ENCODE measurements around the gene ANKRD66. TPM values are rescaled to one million over a fixed set of nuclear protein-coding genes. Genes with fewer than 3 reads are reported as not detected.

ANKRD66 gene
- total RNA-seq, 1 experiment from 2014 or later = not detected

DNA sequence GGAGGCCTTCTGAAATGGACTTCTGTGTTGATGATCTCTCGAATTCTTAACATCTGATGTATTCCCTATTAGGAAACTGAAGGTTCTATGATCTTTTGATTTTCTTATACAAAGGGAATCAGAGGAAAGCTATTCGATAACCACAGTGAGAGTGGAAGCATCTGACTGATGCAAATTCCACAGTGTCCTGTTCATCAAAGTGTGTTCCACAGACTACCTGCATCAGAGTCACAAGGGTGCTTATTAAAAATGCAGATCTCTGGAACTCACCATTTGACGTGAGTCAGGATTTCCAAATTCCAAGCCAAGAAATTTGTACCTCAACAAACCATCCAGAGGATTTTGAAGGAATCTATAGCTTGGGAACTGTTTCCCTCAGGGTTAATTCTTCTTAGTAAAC lies 42.1 kb downstream of the ANKRD66 start:
- H3K9me3 ChIP-seq (ENCODE audit: control insufficient read depth in 1 of 2, insufficient read depth in 1 of 2, low read depth in 1 of 2, low read length in 2 of 2) = no peaks in the 10 kb centered on the region
- intact Hi-C loops (cut with micrococcal nuclease) = no loop called here
- H3K36me3 ChIP-seq (ENCODE audit: control insufficient read depth in 1 of 2, insufficient read depth in 2 of 2, low read length in 2 of 2) = no peaks in the 10 kb centered on the region
- ATAC-seq (no peak), DNase-seq (ENCODE audit: low read depth, low spot score) (no peak)
- H3K4me2 ChIP-seq (ENCODE audit: low read length) = no peak overlapping the region
- H3K4me1 ChIP-seq (ENCODE audit: control insufficient read depth in 1 of 2, insufficient read depth in 2 of 2, low read length in 2 of 2) = no peaks in the 10 kb centered on the region
- no peak overlapping the region for H2AFZ ChIP-seq (ENCODE audit: low read depth, low read length, poor library complexity, severe bottlenecking)
- no peaks in the 10 kb centered on the region for H4K20me1 ChIP-seq (ENCODE audit: insufficient read depth)
- no peak overlapping the region for H3K27ac ChIP-seq (ENCODE audit: low read depth, low read length)
- no TSS peak for BruUV-seq (replicated peaks)
- H3K27me3 ChIP-seq (ENCODE audit: insufficient read depth, low read length) = no peaks in the 10 kb centered on the region
- RAD21 ChIA-PET (ENCODE audit: low non-redundant PET in 1 of 2, low total read pairs in 2 of 2, uncharacterized antibody in 2 of 2, unreplicated experiment in 2 of 2) = no interaction called here
- POLR2A ChIA-PET = no interaction called here
- TF ChIP-seq SP1 (IDR thresholded peaks at IDR 0.05; ENCODE audit: low read depth) (no peak), JUND (IDR thresholded peaks at IDR 0.05) (no peak), SIN3A (IDR thresholded peaks at IDR 0.05; ENCODE audit: low read depth) (no peak), ZBTB33 (IDR thresholded peaks at IDR 0.05; ENCODE audit: extremely low read depth, insufficient replicate concordance, low read length) (no peak)
- no peak overlapping the region for H3K9ac ChIP-seq (ENCODE audit: low read length)
- no peak overlapping the region for H3K4me3 ChIP-seq (replicated peaks in 1 of 2; ENCODE audit: low read depth in 1 of 2, low read length in 2 of 2)
- no peaks in the 10 kb centered on the region for H3K9me2 ChIP-seq (ENCODE audit: insufficient read depth)
- H3K79me2 ChIP-seq (ENCODE audit: insufficient read depth, low read length) = no peaks in the 10 kb centered on the region
- CTCF ChIA-PET = no interaction called here

GRCh38 chr6:46789434-46790354 lies 43.0 kb downstream of the ANKRD66 start:
- H3K27me3 ChIP-seq (ENCODE audit: insufficient read depth, low read length) = no peaks in the 10 kb centered on the region
- no peak overlapping the region for H3K4me2 ChIP-seq (ENCODE audit: low read length)
- ATAC-seq (no peak), DNase-seq (ENCODE audit: low read depth, low spot score) (no peak)
- no TSS peak for BruUV-seq (replicated peaks)
- H2AFZ ChIP-seq (ENCODE audit: low read depth, low read length, poor library complexity, severe bottlenecking) = no peak overlapping the region
- H3K9ac ChIP-seq (ENCODE audit: low read length) = no peak overlapping the region
- ChIA-PET CTCF (no interaction called here), POLR2A (no interaction called here), RAD21 (ENCODE audit: low non-redundant PET in 1 of 2, low total read pairs in 2 of 2, uncharacterized antibody in 2 of 2, unreplicated experiment in 2 of 2) (no interaction called here)
- no peaks in the 10 kb centered on the region for H3K36me3 ChIP-seq (ENCODE audit: control insufficient read depth in 1 of 2, insufficient read depth in 2 of 2, low read length in 2 of 2)
- no peaks in the 10 kb centered on the region for H3K9me3 ChIP-seq (ENCODE audit: control insufficient read depth in 1 of 2, insufficient read depth in 1 of 2, low read depth in 1 of 2, low read length in 2 of 2)
- H3K4me3 ChIP-seq (replicated peaks in 1 of 2; ENCODE audit: low read depth in 1 of 2, low read length in 2 of 2) = no peak overlapping the region
- no peaks in the 10 kb centered on the region for H3K9me2 ChIP-seq (ENCODE audit: insufficient read depth)
- no peaks in the 10 kb centered on the region for H3K79me2 ChIP-seq (ENCODE audit: insufficient read depth, low read length)
- TF ChIP-seq JUND (IDR thresholded peaks at IDR 0.05) (no peak), TCF7L2 (IDR thresholded peaks at IDR 0.05; ENCODE audit: borderline replicate concordance, extremely low read depth, insufficient read depth, insufficient read length) (no peak), ZBTB33 (IDR thresholded peaks at IDR 0.05; ENCODE audit: extremely low read depth, insufficient replicate concordance, low read length) (no peak), POLR2AphosphoS5 (IDR thresholded peaks at IDR 0.05; ENCODE audit: low read depth, low read length) (no peak), RAD21 (IDR thresholded peaks at IDR 0.05; ENCODE audit: low read depth) (no peak), EZH2phosphoT487 (IDR thresholded peaks at IDR 0.05; ENCODE audit: borderline replicate concordance) (no peak), SRF (IDR thresholded peaks at IDR 0.05; ENCODE audit: low read depth) (no peak)
- TF ChIP-seq, protein P1, sequence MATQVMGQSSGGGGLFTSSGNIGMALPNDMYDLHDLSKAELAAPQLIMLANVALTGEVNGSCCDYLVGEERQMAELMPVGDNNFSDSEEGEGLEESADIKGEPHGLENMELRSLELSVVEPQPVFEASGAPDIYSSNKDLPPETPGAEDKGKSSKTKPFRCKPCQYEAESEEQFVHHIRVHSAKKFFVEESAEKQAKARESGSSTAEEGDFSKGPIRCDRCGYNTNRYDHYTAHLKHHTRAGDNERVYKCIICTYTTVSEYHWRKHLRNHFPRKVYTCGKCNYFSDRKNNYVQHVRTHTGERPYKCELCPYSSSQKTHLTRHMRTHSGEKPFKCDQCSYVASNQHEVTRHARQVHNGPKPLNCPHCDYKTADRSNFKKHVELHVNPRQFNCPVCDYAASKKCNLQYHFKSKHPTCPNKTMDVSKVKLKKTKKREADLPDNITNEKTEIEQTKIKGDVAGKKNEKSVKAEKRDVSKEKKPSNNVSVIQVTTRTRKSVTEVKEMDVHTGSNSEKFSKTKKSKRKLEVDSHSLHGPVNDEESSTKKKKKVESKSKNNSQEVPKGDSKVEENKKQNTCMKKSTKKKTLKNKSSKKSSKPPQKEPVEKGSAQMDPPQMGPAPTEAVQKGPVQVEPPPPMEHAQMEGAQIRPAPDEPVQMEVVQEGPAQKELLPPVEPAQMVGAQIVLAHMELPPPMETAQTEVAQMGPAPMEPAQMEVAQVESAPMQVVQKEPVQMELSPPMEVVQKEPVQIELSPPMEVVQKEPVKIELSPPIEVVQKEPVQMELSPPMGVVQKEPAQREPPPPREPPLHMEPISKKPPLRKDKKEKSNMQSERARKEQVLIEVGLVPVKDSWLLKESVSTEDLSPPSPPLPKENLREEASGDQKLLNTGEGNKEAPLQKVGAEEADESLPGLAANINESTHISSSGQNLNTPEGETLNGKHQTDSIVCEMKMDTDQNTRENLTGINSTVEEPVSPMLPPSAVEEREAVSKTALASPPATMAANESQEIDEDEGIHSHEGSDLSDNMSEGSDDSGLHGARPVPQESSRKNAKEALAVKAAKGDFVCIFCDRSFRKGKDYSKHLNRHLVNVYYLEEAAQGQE (IDR thresholded peaks at IDR 0.05; ENCODE audit: low read depth) = no peak
- intact Hi-C loops (cut with micrococcal nuclease) = no loop called here
- no peaks in the 10 kb centered on the region for H3K4me1 ChIP-seq (ENCODE audit: control insufficient read depth in 1 of 2, insufficient read depth in 2 of 2, low read length in 2 of 2)
- H3K27ac ChIP-seq (ENCODE audit: low read depth, low read length) = no peak overlapping the region
- no peaks in the 10 kb centered on the region for H4K20me1 ChIP-seq (ENCODE audit: insufficient read depth)
